HepG2 (cell line): ENCODE results near the gene CYP17A1. TPM values are rescaled to one million over a fixed set of nuclear protein-coding genes. Genes with fewer than 3 reads are reported as not detected.
A peak's percentile ranks its signal among the peaks of the same experiment; 100 is the strongest.

Source experiments
- FOXK2 ChIP-seq: fragments of 450-650 bp; IDR thresholded peaks from 2 replicates; pipeline ENCODE4 v1.6.1; 2016
- HOXA7 ChIP-seq: sonication (generic); formaldehyde crosslinking; IDR thresholded peaks from 2 replicates; pipeline ENCODE4 v1.8.1; 2022; ENCODE audit warnings: mild to moderate bottlenecking, missing genetic modification reagents, moderate library complexity
- IRX3 ChIP-seq: sonication (generic); formaldehyde crosslinking; IDR thresholded peaks from 2 replicates; pipeline ENCODE4 v1.8.1; 2023; ENCODE audit warnings: mild to moderate bottlenecking, low read depth, missing genetic modification reagents, borderline replicate concordance
- LCORL ChIP-seq, 2 experiments: fragments of 450-650 bp in 1 of 2; sonication (generic) in 1 of 2; formaldehyde crosslinking in 1 of 2; IDR thresholded peaks; 2 replicates each; pipeline versions ENCODE4 v1.5.0 to v1.6.1; 2017 to 2020; ENCODE audit warnings: antibody characterized with exemption in 1 of 2, missing genetic modification reagents in 1 of 2
- MAF1 ChIP-seq: sonication (generic); formaldehyde crosslinking; IDR thresholded peaks from 2 replicates; pipeline ENCODE4 v1.5.0; 2020; ENCODE audit warnings: missing genetic modification reagents, borderline replicate concordance
- MAFG ChIP-seq: sonication (generic); formaldehyde crosslinking; IDR thresholded peaks from 2 replicates; pipeline ENCODE4 v1.5.1; 2020; ENCODE audit warnings: mild to moderate bottlenecking, missing genetic modification reagents
- NRL ChIP-seq: sonication (generic); formaldehyde crosslinking; IDR thresholded peaks from 2 replicates; pipeline ENCODE4 v1.5.0; 2020; ENCODE audit warnings: missing genetic modification reagents, mild to moderate bottlenecking, moderate library complexity, borderline replicate concordance
- PRPF4 ChIP-seq: fragments of 200-400 bp; formaldehyde crosslinking; IDR thresholded peaks from 2 replicates; pipeline ENCODE4 v1.6.1; 2016; ENCODE audit warnings: low read length, low read depth; ENCODE audit not compliant: poor library complexity, severe bottlenecking
- REST ChIP-seq, 2 experiments: IDR thresholded peaks; 2 replicates each; pipeline ENCODE4 v1.6.1; 2011 to 2012; ENCODE audit warnings: low read length in 2 of 2, borderline replicate concordance in 1 of 2, low read depth in 1 of 2, mild to moderate bottlenecking in 1 of 2, moderate library complexity in 1 of 2
- TBP ChIP-seq: sonication (generic); formaldehyde crosslinking; IDR thresholded peaks from 2 replicates; pipeline ENCODE4 v1.5.0; 2020; ENCODE audit warnings: missing genetic modification reagents
- ZBTB38 ChIP-seq: sonication (generic); formaldehyde crosslinking; IDR thresholded peaks from 2 replicates; pipeline ENCODE4 v1.5.1; 2020; ENCODE audit warnings: mild to moderate bottlenecking, missing genetic modification reagents
- ZBTB4 ChIP-seq: sonication (generic); formaldehyde crosslinking; IDR thresholded peaks from 2 replicates; pipeline ENCODE4 v1.4.0; 2020; ENCODE audit warnings: missing genetic modification reagents, mild to moderate bottlenecking, borderline replicate concordance
- ZKSCAN1 ChIP-seq: fragments of 150-350 bp; IDR thresholded peaks from 2 replicates; pipeline ENCODE4 v1.6.1; 2014; ENCODE audit warnings: low read length
- ZNF34 ChIP-seq: sonication (generic); formaldehyde crosslinking; IDR thresholded peaks from 2 replicates; pipeline ENCODE4 v1.4.0; 2020; ENCODE audit warnings: mild to moderate bottlenecking, missing genetic modification reagents, borderline replicate concordance
- ZNF644 ChIP-seq: IDR thresholded peaks from 2 replicates; pipeline ENCODE4 v1.6.1; 2016; ENCODE audit warnings: low read depth
- ZNF691 ChIP-seq: sonication (generic); formaldehyde crosslinking; IDR thresholded peaks from 2 replicates; pipeline ENCODE4 v1.4.0; 2020; ENCODE audit warnings: missing genetic modification reagents, low read depth, mild to moderate bottlenecking, borderline replicate concordance
- ZNF891 ChIP-seq: sonication (generic); formaldehyde crosslinking; IDR thresholded peaks from 2 replicates; pipeline ENCODE4 v1.5.0; 2020; ENCODE audit warnings: mild to moderate bottlenecking, missing genetic modification reagents
- ZSCAN31 ChIP-seq: sonication (generic); formaldehyde crosslinking; IDR thresholded peaks from 2 replicates; pipeline ENCODE4 v1.5.0; 2020; ENCODE audit warnings: low read depth, mild to moderate bottlenecking, missing genetic modification reagents
- polyA plus RNA-seq, 8 experiments: library from polyadenylated mRNA; depleted of rRNA in 3 of 8; stranded (reverse) in 7 of 8; unstranded in 1 of 8; fragments of >200 nt; fragmentation: Illumina TruSeq in 4 of 8; extraction: Trizol in 4 of 8; gene quantifications; 2 replicates each; pipeline versions ENCODE4 v1.2.1 to v1.2.3, GENCODE V29; 2011 to 2016; ENCODE audit warnings: low read depth in 4 of 8, missing spikeins in 1 of 8, mixed read lengths in 1 of 8; ENCODE audit not compliant: insufficient read depth in 1 of 8
- total RNA-seq, 5 experiments: library from RNA; depleted of rRNA; stranded (reverse); fragments of >200 nt; fragmentation: Illumina TruSeq; extraction: Trizol; gene quantifications; 2 replicates each; pipeline ENCODE4 v1.2.3, GENCODE V29; 2016; ENCODE audit warnings: low read depth in 1 of 5

Gene CYP17A1
- total and polyA plus RNA-seq, 2 of the 13 experiments (the other 11 are each of a cell fraction or from before 2014, with no cell fraction given) = 0.13 to 1.1 TPM

GRCh38 chr10:102835007-102835482, 2.2 kb downstream of the CYP17A1 start (continued):
- TF ChIP-seq REST (IDR thresholded peaks at IDR 0.05; ENCODE audit: borderline replicate concordance in 1 of 2, low read depth in 1 of 2, low read length in 2 of 2) (no peak), NRL (CRISPR knock-in tag) (0 out of 2 replicates have a peak, but pooled peaks have one; percentile 42), MAF1 (CRISPR knock-in tag) (no peak), ZNF691 (CRISPR knock-in tag) (no peak), ZNF891 (CRISPR knock-in tag) (0 out of 2 replicates have a peak, but pooled peaks have one; percentile 49), HOXA7 (no peak), PRPF4 (no peak), IRX3 (CRISPR knock-in tag) (no peak), ZNF644 (CRISPR knock-in tag) (no peak), ZNF34 (CRISPR knock-in tag) (no peak), TBP (CRISPR knock-in tag) (no peak), ZKSCAN1 (no peak), MAFG (no peak), LCORL (IDR thresholded peaks at IDR 0.05) (no peak), LCORL (CRISPR knock-in tag; IDR thresholded peaks at IDR 0.05) (0 out of 2 replicates have a peak, but pooled peaks have one; percentile 44), FOXK2 (no peak), ZSCAN31 (CRISPR knock-in tag) (no peak), ZBTB38 (CRISPR knock-in tag) (peak; percentile 68), ZBTB4 (CRISPR knock-in tag) (no peak)
